Measurements from ENCODE around the gene NCKAP5.

Gene NCKAP5

GRCh38 chr2:133418021-133418420 lies 150.2 kb downstream of the NCKAP5 start:
- TF ChIP-seq CTCF (IDR thresholded peaks at IDR 0.05; ENCODE audit: extremely low read depth, insufficient read depth, missing control alignments): no peak
- in situ Hi-C loops (cut with MboI; ENCODE audit: low pct_unique_long_range_greater_than_20kb, low sequenced_read_pairs, unreplicated experiment): no loop called here

GRCh38 chr2:133417415-133417814 lies 150.8 kb downstream of the NCKAP5 start:
- no peak for DNase-seq (ENCODE audit: low spot score)
- no peak for TF ChIP-seq CTCF (IDR thresholded peaks at IDR 0.05; ENCODE audit: extremely low read depth, insufficient read depth, missing control alignments)
- in situ Hi-C loops (cut with MboI; ENCODE audit: low pct_unique_long_range_greater_than_20kb, low sequenced_read_pairs, unreplicated experiment): no loop called here

More at GRCh38 chr2:133418021-133418420, 150.2 kb downstream of the NCKAP5 start:
- DNase-seq (ENCODE audit: low spot score): no peak

- TF ChIP-seq CTCF (IDR thresholded peaks at IDR 0.05; ENCODE audit: extremely low read depth, insufficient read depth, missing control alignments): no peak
- no peak for DNase-seq (ENCODE audit: low spot score)
- in situ Hi-C loops (cut with MboI; ENCODE audit: low pct_unique_long_range_greater_than_20kb, low sequenced_read_pairs, unreplicated experiment): no loop called here
Observed at GRCh38 chr2:133416736-133417135, 151.5 kb downstream of the NCKAP5 start.

GRCh38 chr2:133416146-133416545 lies 152.1 kb downstream of the NCKAP5 start:
- DNase-seq (ENCODE audit: low spot score): no peak
- in situ Hi-C loops (cut with MboI; ENCODE audit: low pct_unique_long_range_greater_than_20kb, low sequenced_read_pairs, unreplicated experiment): no loop called here
- no peak for TF ChIP-seq CTCF (IDR thresholded peaks at IDR 0.05; ENCODE audit: extremely low read depth, insufficient read depth, missing control alignments)

GRCh38 chr2:133415210-133415876 lies 152.9 kb downstream of the NCKAP5 start:
- DNase-seq (ENCODE audit: low spot score): no peak
- no peak for TF ChIP-seq CTCF (IDR thresholded peaks at IDR 0.05; ENCODE audit: extremely low read depth, insufficient read depth, missing control alignments)
- in situ Hi-C loops (cut with MboI; ENCODE audit: low pct_unique_long_range_greater_than_20kb, low sequenced_read_pairs, unreplicated experiment): no loop called here

- DNase-seq (ENCODE audit: low spot score): no peak
- in situ Hi-C loops (cut with MboI; ENCODE audit: low pct_unique_long_range_greater_than_20kb, low sequenced_read_pairs, unreplicated experiment): no loop called here
- TF ChIP-seq CTCF (IDR thresholded peaks at IDR 0.05; ENCODE audit: extremely low read depth, insufficient read depth, missing control alignments): no peak
Observed at GRCh38 chr2:133414486-133415209, 153.6 kb downstream of the NCKAP5 start.
